Daoy (cell line): ENCODE measurements around the gene FAU. TPM values are rescaled to one million over a fixed set of nuclear protein-coding genes. Genes with fewer than 3 reads are reported as not detected.
"Not testable (repeated sequence)": the region's sequence is repeated elsewhere in the genome, so short reads cannot be mapped to it uniquely, and the experiment has no call there.

Experiments used
- DNase-seq: peaks from one replicate; pipeline ENCODE4 v3.0.0-alpha.2; 2015; ENCODE audit warnings: low read depth
- total RNA-seq: library from RNA; depleted of rRNA; stranded (reverse); fragments of >200 nt; shearing (Covaris generic); gene quantifications from 2 replicates; pipeline ENCODE4 v1.2.3, GENCODE V29; 2014; rRNA removed

FAU gene
- total RNA-seq = 578 and 654 TPM in 2 replicates

GRCh38 chr11:65121865-65122696 is at the start of gene FAU, which contains the start of gene MRPL49:
Gene FAU (minus strand): TSS chr11:65122134. CDS start chr11:65121813, 321 bp downstream.
Gene MRPL49 (plus strand): TSS chr11:65122321. CDS start chr11:65122347, 26 bp downstream.
- peak; percentile 99 for DNase-seq

- no peak for DNase-seq
Observed at GRCh38 chr11:65170058-65170534, 48.2 kb upstream of the FAU start, which contains the start of gene SPDYC. Gene SPDYC (plus strand): TSS chr11:65170233. CDS start chr11:65171358, 1,125 bp downstream.

DNA sequence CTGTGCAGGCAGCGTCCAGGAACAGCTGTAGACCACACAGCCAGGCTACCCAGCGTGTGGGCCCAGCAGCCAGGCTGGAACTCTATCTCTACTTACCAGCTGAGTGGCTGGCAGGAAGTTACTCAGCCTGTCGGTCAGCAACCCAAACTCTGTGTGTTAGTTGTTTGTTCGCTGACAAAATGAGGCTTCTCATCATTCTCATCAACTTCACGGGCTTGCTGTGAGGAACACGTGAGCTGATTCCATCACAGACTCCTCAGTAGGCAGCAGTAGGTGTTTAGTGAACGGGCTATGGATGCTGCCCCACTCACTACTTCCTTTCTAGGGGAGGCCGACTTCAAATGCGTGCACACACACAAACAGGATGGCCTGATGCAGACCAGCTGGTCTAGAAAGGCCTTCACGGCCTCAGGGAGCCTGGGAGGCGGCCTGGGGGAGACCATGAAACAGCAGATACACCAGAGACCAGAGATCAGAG is 47.3 kb upstream of the FAU start:
- peak; percentile 76 for DNase-seq

- DNase-seq = no peak
Observed at GRCh38 chr11:65167656-65168055, 45.7 kb upstream of the FAU start.

DNA sequence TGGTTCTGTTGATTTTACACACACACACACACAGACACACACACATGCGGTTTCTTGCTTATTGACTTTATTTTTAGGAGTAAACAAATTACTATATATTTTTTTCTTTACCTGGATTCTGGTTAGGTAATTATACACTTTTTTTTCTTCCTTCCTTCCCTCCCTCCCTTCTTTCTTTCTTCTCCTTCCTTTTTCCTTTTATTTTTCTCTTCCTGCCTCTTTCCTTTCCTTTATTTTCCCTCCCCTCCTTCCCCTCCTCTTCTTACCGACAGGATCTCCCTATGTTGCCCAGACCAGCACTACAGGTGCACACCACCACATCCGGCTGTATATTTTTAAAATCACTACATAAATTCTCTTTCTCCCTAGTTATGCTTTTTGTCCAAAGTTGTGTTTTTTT is 45.0 kb upstream of the FAU start:
- no peak for DNase-seq

- no peak for DNase-seq
Observed at GRCh38 chr11:65165410-65166317, 43.7 kb upstream of the FAU start.

DNA sequence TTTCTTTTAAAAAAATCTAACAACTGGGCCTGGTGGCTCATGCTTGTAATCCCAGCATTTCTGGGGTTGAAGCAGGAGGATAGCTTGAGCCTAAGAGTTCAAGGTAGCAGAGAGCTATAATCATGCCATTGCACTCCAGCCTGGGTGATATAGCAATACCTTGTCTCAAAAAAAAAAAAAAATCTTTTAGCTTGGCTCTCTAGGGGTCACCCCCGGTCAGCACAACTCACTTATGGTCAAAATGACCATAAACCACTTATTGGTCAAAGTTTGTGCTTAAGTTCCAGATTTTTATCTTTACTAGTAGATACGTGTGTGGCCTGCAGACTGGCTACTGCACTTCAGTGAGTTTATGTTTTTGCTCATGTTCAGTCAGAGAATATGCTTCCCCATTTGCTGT is 41.8 kb upstream of the FAU start:
- DNase-seq = no peak

DNA sequence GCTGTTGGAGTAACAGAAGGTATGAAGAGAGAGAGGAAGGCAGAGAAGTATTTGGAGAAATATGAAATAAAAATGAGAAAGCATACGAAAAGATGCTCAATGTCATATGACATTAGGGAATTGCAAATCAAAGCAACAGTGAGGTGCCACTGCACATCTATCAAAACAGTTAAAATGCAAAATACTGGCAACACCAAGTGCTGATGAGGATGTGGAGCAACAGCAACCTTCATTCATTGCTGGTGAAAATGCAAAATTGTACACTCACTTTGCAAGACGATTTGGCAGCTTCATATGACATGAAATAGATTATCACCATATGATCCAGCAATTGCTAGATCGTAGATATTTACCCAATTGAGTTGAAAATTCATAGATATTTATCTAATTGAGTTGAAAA is 38.7 kb upstream of the FAU start:
- DNase-seq = no peak

DNA sequence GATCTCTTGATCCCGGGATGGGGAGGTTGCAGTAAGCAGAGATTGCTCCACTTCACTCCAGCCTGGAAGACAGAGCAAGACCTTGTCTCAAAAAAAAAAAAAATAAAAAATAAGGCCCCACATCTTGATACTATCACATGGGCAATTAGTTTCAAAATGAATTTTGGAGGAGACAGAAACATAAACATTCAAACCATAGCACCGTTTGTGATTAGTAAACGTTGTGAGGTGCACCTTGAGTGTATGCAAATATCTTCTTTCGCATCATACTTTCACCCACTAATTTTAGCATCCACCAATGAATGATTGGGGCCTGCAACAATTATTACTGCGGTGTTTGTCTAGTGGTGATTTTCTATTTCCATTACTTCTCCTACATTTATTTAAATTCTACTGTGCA is 37.1 kb upstream of the FAU start:
- no peak for DNase-seq

GRCh38 chr11:65157336-65157735 is 35.4 kb upstream of the FAU start:
- DNase-seq = no peak

- no peak for DNase-seq
Observed at GRCh38 chr11:65156926-65157325, 35.0 kb upstream of the FAU start.

DNA sequence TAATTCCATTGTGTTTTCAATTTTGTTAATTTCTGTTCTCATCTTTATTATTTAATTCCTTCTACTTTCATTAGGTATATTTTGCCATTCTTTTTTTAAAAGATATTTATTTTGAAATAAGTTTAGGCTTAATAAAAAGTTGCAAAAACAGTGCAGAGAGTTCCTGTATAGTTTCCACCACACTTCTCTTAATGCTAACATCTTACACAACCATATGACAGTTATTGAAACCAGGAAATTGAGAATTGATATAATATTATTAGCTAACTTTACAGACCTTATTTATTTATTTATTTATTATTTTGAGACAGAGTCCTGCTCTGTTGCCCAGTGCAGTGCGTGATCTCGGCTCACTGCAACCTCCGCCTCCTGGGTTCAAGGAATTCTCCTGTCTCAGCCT is 34.3 kb upstream of the FAU start:
- no peak for DNase-seq

DNA sequence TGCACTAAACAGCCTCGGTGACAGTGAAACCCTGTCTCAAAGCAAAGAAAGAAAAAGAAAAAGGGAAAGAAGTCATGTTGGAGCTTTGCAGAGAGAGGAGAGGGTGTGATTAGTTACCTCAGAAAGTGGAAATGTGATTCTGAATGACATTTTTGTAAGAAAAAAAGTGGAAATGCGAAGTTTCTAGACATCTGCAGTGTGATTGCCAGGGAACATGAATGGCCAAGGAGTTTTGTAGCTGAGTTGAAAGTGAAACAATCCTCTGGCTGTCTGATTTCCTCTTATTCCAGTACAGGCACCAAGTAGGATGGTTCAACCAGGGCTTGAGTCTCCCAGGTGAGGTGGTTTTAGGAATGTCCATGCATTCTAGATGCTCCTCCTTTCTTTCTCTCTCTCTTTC is 30.2 kb upstream of the FAU start:
- DNase-seq = no peak

DNA sequence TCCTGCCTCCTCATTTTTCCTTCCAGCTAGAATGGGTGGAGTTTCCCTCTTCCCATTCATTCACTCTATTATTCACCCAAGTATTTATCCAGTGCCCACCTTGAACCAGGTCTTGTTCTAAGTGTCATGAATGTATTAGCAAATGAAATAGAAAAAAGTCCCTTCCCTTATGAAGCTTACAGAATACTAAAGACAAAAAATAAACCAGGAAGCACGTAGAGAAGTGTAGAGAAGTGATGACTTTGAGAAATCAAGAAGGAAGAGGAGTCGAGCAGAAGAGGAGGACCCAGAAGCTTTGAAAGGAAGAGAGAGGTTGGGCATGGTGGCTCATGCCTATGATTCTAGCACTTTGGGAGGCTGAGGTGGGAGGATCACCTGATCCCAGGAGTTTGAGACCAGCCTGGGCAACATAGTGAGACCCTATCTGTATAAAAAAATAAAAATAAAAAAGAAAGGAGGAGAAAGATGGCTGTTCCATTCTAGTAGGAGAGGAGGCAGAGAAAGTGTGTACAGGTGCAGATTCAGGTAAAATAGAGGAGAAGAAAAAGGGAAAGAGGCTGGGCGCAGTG is 29.5 kb upstream of the FAU start:
- no peak for DNase-seq

DNA sequence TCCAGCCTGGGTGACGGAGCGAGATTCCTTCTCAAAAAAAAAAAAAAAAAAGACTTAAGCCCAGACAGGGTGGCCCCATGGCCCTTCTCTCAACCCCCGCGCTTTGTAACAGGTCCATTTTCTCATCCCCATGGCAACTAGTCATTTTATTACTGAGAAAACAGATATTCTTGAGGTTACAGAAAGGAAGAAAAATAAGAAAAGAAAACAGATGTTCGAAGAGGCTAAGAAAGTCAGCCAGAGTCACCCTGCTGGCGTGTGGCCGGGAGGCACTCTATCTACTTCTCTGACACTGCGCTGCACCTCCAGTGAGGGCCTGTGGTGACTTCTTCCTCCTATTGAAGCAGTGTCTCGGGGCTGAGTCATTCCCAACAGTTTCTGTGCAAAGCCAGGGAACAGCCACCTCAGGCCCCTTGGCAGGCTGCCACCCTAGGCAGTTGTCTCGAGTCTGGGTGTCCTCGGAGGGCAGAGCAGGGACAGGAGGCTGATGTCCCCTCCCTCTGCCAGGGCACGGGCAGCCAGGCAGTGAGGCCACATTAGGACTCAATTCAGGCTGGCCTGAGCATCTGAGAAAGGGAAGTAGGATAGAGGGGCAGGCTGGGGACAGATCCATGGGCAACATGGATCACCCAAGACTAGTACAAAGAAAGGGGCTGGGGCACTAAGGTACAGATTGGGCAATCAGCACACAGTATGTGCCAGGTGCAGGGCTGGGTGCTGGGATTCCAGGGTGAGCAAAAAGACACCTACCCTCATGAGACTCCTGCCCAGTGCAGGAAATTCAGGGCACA is 28.8 kb upstream of the FAU start:
- peak; percentile 92 for DNase-seq

DNA sequence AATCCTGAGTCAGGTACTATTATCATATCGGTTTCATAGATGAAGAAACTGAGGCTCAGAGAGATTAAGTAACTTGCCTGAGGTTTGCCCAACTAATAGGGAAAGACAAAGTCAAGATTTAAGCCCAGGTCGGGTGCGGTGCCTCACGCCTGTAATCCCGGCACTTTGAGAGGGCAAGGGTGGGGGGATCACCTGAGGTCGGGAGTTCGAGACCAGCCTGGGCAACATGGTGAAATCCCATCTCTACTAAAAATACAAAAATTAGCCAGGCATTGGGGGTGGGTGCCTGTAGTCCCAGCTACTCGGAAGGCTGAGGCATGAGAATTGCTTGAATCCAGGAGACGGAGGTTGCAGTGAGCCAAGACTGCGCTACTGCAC is 28.2 kb upstream of the FAU start:
- not testable (repeated sequence) for DNase-seq

GRCh38 chr11:65148657-65149056 is 26.7 kb upstream of the FAU start:
- DNase-seq = no peak

GRCh38 chr11:65147352-65148075 is 25.6 kb upstream of the FAU start:
- no peak for DNase-seq

GRCh38 chr11:65141896-65142494 is 20.1 kb upstream of the FAU start:
- no peak for DNase-seq

DNA sequence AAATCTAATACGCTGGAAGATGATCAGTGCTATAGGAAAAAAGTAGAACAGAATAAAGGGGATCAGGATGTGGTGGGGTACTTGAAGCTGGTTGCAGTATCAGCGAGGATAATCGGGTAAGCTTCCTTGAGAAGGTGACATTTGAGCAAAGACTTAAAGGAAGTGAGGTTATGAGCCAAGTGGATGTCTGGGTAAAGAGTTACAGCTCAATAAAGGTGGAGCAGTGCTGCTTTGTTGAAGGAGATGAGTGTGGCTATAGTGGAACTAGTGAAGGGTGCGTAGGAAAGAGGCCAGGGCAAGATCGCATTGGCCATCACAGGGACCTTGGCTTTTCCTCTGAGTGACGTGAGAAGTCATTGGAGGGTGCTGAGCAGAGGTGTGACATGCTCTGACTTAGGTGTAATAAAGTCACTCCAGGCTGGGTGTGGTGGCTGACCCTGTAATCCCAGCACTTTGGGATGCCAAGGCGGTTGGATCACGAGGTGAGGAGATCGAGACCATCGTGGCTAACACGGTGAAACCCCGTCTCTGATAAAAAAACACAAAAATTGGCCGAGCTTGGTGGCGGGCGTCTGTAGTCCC is 14.7 kb upstream of the FAU start:
- no peak for DNase-seq
